ENCODE data around the gene GIPC2.
"Not testable (repeated sequence)": the region's sequence is repeated elsewhere in the genome, so short reads cannot be mapped to it uniquely, and the experiment has no call there.

GIPC2 gene

GRCh38 chr1:78073441-78073840 is 27.7 kb downstream of the GIPC2 start:
- H3K36me3 ChIP-seq = no peaks in the 10 kb centered on the region
- no peak for DNase-seq
- H3K4me3 ChIP-seq (ENCODE audit: low read depth, low read length) = no peak overlapping the region
- no peak for TF ChIP-seq CTCF (IDR thresholded peaks at IDR 0.05; ENCODE audit: low read depth, low read length)
- H3K9me3 ChIP-seq = no peaks in the 10 kb centered on the region
- H3K4me1 ChIP-seq = no peaks in the 10 kb centered on the region
- 0 out of 2 replicates have a peak, but pooled peaks cover 3% of the 10 kb centered on the region for H3K27me3 ChIP-seq

- no peak overlapping the region for H3K4me3 ChIP-seq (ENCODE audit: low read depth, low read length)
- DNase-seq = no peak
- TF ChIP-seq CTCF (IDR thresholded peaks at IDR 0.05; ENCODE audit: low read depth, low read length) = no peak
Observed at GRCh38 chr1:78075621-78076020, 29.9 kb downstream of the GIPC2 start.

GRCh38 chr1:78078358-78078757 is 32.6 kb downstream of the GIPC2 start:
- no peaks in the 10 kb centered on the region for H3K4me1 ChIP-seq
- no peaks in the 10 kb centered on the region for H3K9me3 ChIP-seq
- no peaks in the 10 kb centered on the region for H3K36me3 ChIP-seq
- no peak overlapping the region for H3K4me3 ChIP-seq (ENCODE audit: low read depth, low read length)
- no peak for TF ChIP-seq CTCF (IDR thresholded peaks at IDR 0.05; ENCODE audit: low read depth, low read length)
- no peaks in the 10 kb centered on the region for H3K27me3 ChIP-seq
- no peak for DNase-seq

More at GRCh38 chr1:78075621-78076020, 29.9 kb downstream of the GIPC2 start:
- Histone ChIP-seq H3K9me3 (no peaks in the 10 kb centered on the region), H3K36me3 (no peaks in the 10 kb centered on the region), H3K27me3 (0 out of 2 replicates have a peak, but pooled peaks cover 3% of the 10 kb centered on the region), H3K4me1 (no peaks in the 10 kb centered on the region)

GRCh38 chr1:78079580-78079979 is 33.8 kb downstream of the GIPC2 start:
- Histone ChIP-seq H3K27me3 (no peaks in the 10 kb centered on the region), H3K9me3 (no peaks in the 10 kb centered on the region), H3K4me3 (ENCODE audit: low read depth, low read length) (no peak overlapping the region), H3K36me3 (no peaks in the 10 kb centered on the region), H3K4me1 (no peaks in the 10 kb centered on the region)
- DNase-seq = no peak
- TF ChIP-seq CTCF (IDR thresholded peaks at IDR 0.05; ENCODE audit: low read depth, low read length) = no peak

GRCh38 chr1:78080767-78081166 is 35.0 kb downstream of the GIPC2 start:
- no peak for DNase-seq
- Histone ChIP-seq H3K9me3 (no peaks in the 10 kb centered on the region), H3K4me1 (no peaks in the 10 kb centered on the region), H3K4me3 (ENCODE audit: low read depth, low read length) (no peak overlapping the region), H3K36me3 (no peaks in the 10 kb centered on the region), H3K27me3 (no peaks in the 10 kb centered on the region)
- TF ChIP-seq CTCF (IDR thresholded peaks at IDR 0.05; ENCODE audit: low read depth, low read length) = no peak

GRCh38 chr1:78081980-78082860 is 36.5 kb downstream of the GIPC2 start:
- Histone ChIP-seq H3K27me3 (no peaks in the 10 kb centered on the region), H3K4me1 (no peaks in the 10 kb centered on the region), H3K9me3 (no peaks in the 10 kb centered on the region), H3K36me3 (no peaks in the 10 kb centered on the region), H3K4me3 (ENCODE audit: low read depth, low read length) (no peak overlapping the region)
- no peak for DNase-seq
- no peak for TF ChIP-seq CTCF (IDR thresholded peaks at IDR 0.05; ENCODE audit: low read depth, low read length)

GRCh38 chr1:78084639-78085038 is 38.9 kb downstream of the GIPC2 start:
- not testable (repeated sequence) for DNase-seq; H3K9me3 ChIP-seq; H3K4me1 ChIP-seq; H3K27me3 ChIP-seq; H3K4me3 ChIP-seq (ENCODE audit: low read depth, low read length); H3K36me3 ChIP-seq
